K562 (cell line): ENCODE measurements around the gene TMEM86B. TPM values are rescaled to one million over a fixed set of nuclear protein-coding genes. Genes with fewer than 3 reads are reported as not detected.
"Not testable (repeated sequence)": the region's sequence is repeated elsewhere in the genome, so short reads cannot be mapped to it uniquely, and the experiment has no call there.

Source experiments
- ATAC-seq: fragments of 200-7000 bp; cut with Tn5 transposase; 3 replicates; pipeline ENCODE4 v1.9.1; 2020; ENCODE audit warnings: moderate library complexity
- BruUV-seq: library from RNA; stranded (reverse); fragments of 400-500 nt; replicated peaks from 2 replicates; lab custom pipeline; 2021; lab: Mats Ljungman, UMichigan
- CTCF ChIA-PET: fragments of 300-600 bp; formaldehyde crosslinking; extraction: SDS; loops from one replicate; lab custom pipeline; 2021; ENCODE audit warnings: low intra/inter-chr PET ratio; lab: Yijun Ruan, JAX
- POLR2A ChIA-PET: fragments of 300-600, 350-650 bp; sonication (Branson Sonifier 250); formaldehyde crosslinking; extraction: SDS; loops from one replicate; lab custom pipeline; 2021; ENCODE audit warnings: antibody characterized with exemption, inconsistent platforms; lab: Yijun Ruan, JAX
- DNase-seq, 4 experiments: peaks; one replicate each; pipeline versions ENCODE4 v3.0.0 to v3.0.0-alpha.2; 2011 to 2018; ENCODE audit warnings: low spot score in 3 of 4, mixed read lengths in 3 of 4; ENCODE audit errors: extremely low read depth in 1 of 4
- FAIRE-seq: peaks from 2 replicates; lab custom pipeline; 2011; peaks lifted over from hg19 to GRCh38; lab: Jason Lieb, UNC
- H2AFZ ChIP-seq: 2 replicates; pipeline ENCODE4 v1.6.0; 2011; ENCODE audit warnings: low read depth, low read length, control low read depth, inconsistent platforms
- H3K27ac ChIP-seq: fragments of 200-600 bp; 3 replicates; pipeline ENCODE4 v1.8.0; 2011; ENCODE audit warnings: low read depth, mild to moderate bottlenecking, control low read depth, inconsistent platforms, low read length, moderate library complexity, mixed read lengths; ENCODE audit errors: extremely low read depth
- H3K27me3 ChIP-seq, 2 experiments: fragments of 300-600 bp in 1 of 2; 2 replicates in 1 of 2; 3 replicates in 1 of 2; pipeline versions ENCODE4 v1.6.0 to v1.8.0; 2011; ENCODE audit warnings: inconsistent platforms in 2 of 2, low read length in 2 of 2, mild to moderate bottlenecking in 1 of 2, mixed read lengths in 1 of 2, moderate library complexity in 1 of 2; ENCODE audit not compliant: control insufficient read depth in 2 of 2, insufficient read depth in 2 of 2
- H3K36me3 ChIP-seq: fragments of 300-600 bp; 3 replicates; pipeline ENCODE4 v1.8.0; 2011; ENCODE audit warnings: mild to moderate bottlenecking, low read length, inconsistent platforms; ENCODE audit not compliant: control insufficient read depth, insufficient read depth
- H3K4me1 ChIP-seq, 2 experiments: fragments of 200-600 bp in 1 of 2; replicated peaks in 1 of 2; 2 replicates in 1 of 2; 3 replicates in 1 of 2; pipeline versions ENCODE4 v1.5.1 to v1.8.0; 2011; ENCODE audit warnings: inconsistent platforms in 2 of 2, low read length in 2 of 2, mild to moderate bottlenecking in 1 of 2, mixed read lengths in 1 of 2, moderate library complexity in 1 of 2; ENCODE audit not compliant: control insufficient read depth in 2 of 2, insufficient read depth in 2 of 2
- H3K4me2 ChIP-seq: 2 replicates; pipeline ENCODE4 v1.6.1; 2011; ENCODE audit warnings: low read length, control low read depth, inconsistent platforms, mixed read lengths; ENCODE audit not compliant: insufficient read depth
- H3K4me3 ChIP-seq: fragments of 200-600 bp; sonication (generic), shearing (Covaris generic); 2 replicates; pipeline ENCODE4 v1.5.1; 2016; ENCODE audit warnings: control low read depth, inconsistent platforms
- H3K79me2 ChIP-seq: fragments of 200-600 bp; 3 replicates; pipeline ENCODE4 v1.8.0; 2011; ENCODE audit warnings: low read length, inconsistent platforms; ENCODE audit not compliant: control insufficient read depth, insufficient read depth
- H3K9ac ChIP-seq, 2 experiments: 2 replicates each; pipeline versions ENCODE4 v1.6.0 to v1.6.1; 2011; ENCODE audit warnings: low read depth in 2 of 2, low read length in 2 of 2, control low read depth in 1 of 2, inconsistent platforms in 1 of 2, mild to moderate bottlenecking in 1 of 2, mixed read lengths in 1 of 2; ENCODE audit not compliant: insufficient read depth in 1 of 2
- H3K9me1 ChIP-seq: one replicate; pipeline ENCODE4 v1.6.0; 2011; ENCODE audit warnings: inconsistent platforms, mild to moderate bottlenecking, low read length, moderate library complexity; ENCODE audit not compliant: control insufficient read depth, insufficient read depth
- H3K9me3 ChIP-seq: replicated peaks from 2 replicates; pipeline ENCODE4 v1.5.1; 2011; ENCODE audit warnings: low read depth, low read length, inconsistent platforms; ENCODE audit not compliant: control insufficient read depth, insufficient read depth
- H4K20me1 ChIP-seq: replicated peaks from 2 replicates; pipeline ENCODE4 v1.6.1; 2011; ENCODE audit warnings: low read length, inconsistent platforms, mixed read lengths; ENCODE audit not compliant: control insufficient read depth, insufficient read depth
- CUX1 ChIP-seq: fragments of 200-800 bp; sonication (Bioruptor generic); IDR thresholded peaks from 2 replicates; pipeline ENCODE4 v1.6.1; 2016; ENCODE audit warnings: missing genetic modification characterization, missing compliant biosample characterization
- IFI16 ChIP-seq: fragments of 250-450 bp; sonication (Bioruptor Pico); IDR thresholded peaks from 2 replicates; pipeline ENCODE4 v2.1.2; 2022; ENCODE audit warnings: mild to moderate bottlenecking, inconsistent platforms
- POLR2AphosphoS2 ChIP-seq: IDR thresholded peaks from 2 replicates; pipeline ENCODE4 v1.6.1; 2012; ENCODE audit warnings: low read length, improper control_type of control experiment
- POLR2G ChIP-seq: fragments of 200-400 bp; formaldehyde crosslinking; IDR thresholded peaks from 2 replicates; pipeline ENCODE4 v1.6.1; 2017; ENCODE audit warnings: low read depth, mild to moderate bottlenecking, antibody characterized with exemption, low read length, moderate library complexity
- RBM22 ChIP-seq: fragments of 200-400 bp; formaldehyde crosslinking; IDR thresholded peaks from 2 replicates; pipeline ENCODE4 v1.6.1; 2018; ENCODE audit warnings: low read length, low read depth; ENCODE audit not compliant: poor library complexity, severe bottlenecking
- WGBS: fragments of 100-300 bp; shearing (Covaris generic); methylation state at CpG from one replicate; pipeline ENCODE4 v1.1.6; 2016; ENCODE audit warnings: low coverage, mixed read lengths; ENCODE audit not compliant: insufficient coverage; ENCODE audit errors: missing lambda C conversion rate; 5-methylcytosine and 5-hydroxymethylcytosine counted together
- in situ Hi-C: fragments of 300-500 bp; cut with MboI; formaldehyde crosslinking; loops from 4 replicates; pipeline ENCODE4 v1.15.0; 2018; ENCODE audit warnings: inconsistent platforms, mixed read lengths
- intact Hi-C: fragments of 100-400 bp; cut with micrococcal nuclease; formaldehyde crosslinking; loops from 2 replicates; pipeline ENCODE4 v1.14.2; 2022
- polyA plus RNA-seq, 8 experiments: library from polyadenylated mRNA; depleted of rRNA in 4 of 8; stranded (reverse) in 5 of 8; unstranded in 3 of 8; fragments of >200 nt; fragmentation: Nextera tagmentation in 2 of 8; fragmentation: Illumina TruSeq in 1 of 8; extraction: Ambion mirVana in 2 of 8; extraction: Trizol in 1 of 8; gene quantifications; 2 replicates each; pipeline versions ENCODE4 v1.2.1 to v1.2.3, GENCODE V29; 2011 to 2014; ENCODE audit warnings: inconsistent platforms in 1 of 8, missing spikeins in 1 of 8
- total RNA-seq, 7 experiments: library from RNA; depleted of rRNA in 6 of 7; stranded (reverse); fragments of >200 nt in 6 of 7; fragmentation: Illumina TruSeq in 2 of 7; extraction: Trizol in 2 of 7; gene quantifications; 2 replicates each; pipeline versions ENCODE4 v1.2.1 to v1.2.3, GENCODE V29; 2011 to 2021; ENCODE audit warnings: low replicate concordance in 1 of 7

Gene TMEM86B
- total and polyA plus RNA-seq, 9 of the 15 experiments (the other 6 are each of a cell fraction or from before 2014, with no cell fraction given), result 0.28 to 7.9 (median 2.1) TPM

GRCh38 chr19:55225415-55225958 lies 3.1 kb downstream of the TMEM86B start (continued):
- TF ChIP-seq CUX1 (CRISPR knock-in tag), result no peak
- TF ChIP-seq IFI16 (CRISPR knock-in tag), result no peak
- TF ChIP-seq, all 486 proteins: peak for 9

GRCh38 chr19:55224679-55225414 lies 3.7 kb downstream of the TMEM86B start:
- Histone ChIP-seq H3K36me3 (peaks cover 46% of the 10 kb centered on the region; the same call in 2 of the 3 replicates), H3K4me1 (peaks cover 0 to 38% of the 10 kb centered on the region in 2 experiments; a peak in 2 of 5 replicates), H3K9ac (peak overlapping the region in 1 of 2 experiments; percentile 46; a peak in 1 of 4 replicates)
- H2AFZ ChIP-seq, H3K4me3 ChIP-seq, FAIRE-seq, intact Hi-C loops, CTCF ChIA-PET, H4K20me1 ChIP-seq, DNase-seq, in situ Hi-C loops, H3K27ac ChIP-seq, BruUV-seq, ATAC-seq, H3K9me1 ChIP-seq, H3K4me2 ChIP-seq, H3K27me3 ChIP-seq, H3K9me3 ChIP-seq, H3K79me2 ChIP-seq: not testable (repeated sequence)
- POLR2A ChIA-PET, result interaction anchor here (0.6 kb wide), 1 partner anchor 81 kb away, joined by 4 read pairs; no protein-coding TSS in a partner anchor
- TF ChIP-seq RBM22, result peak; percentile 34
- TF ChIP-seq POLR2G, result peak; percentile 63
- 0 out of 2 replicates have a peak, but pooled peaks have one; percentile 28 for TF ChIP-seq POLR2AphosphoS2
- WGBS, result 80% methylated on average over 1 of the region's 11 CpGs
